Loucy (cell line): ENCODE data around the gene IER5.
A peak's percentile ranks its signal among the peaks of the same experiment; 100 is the strongest.

Experiments
- H2AFZ ChIP-seq: fragments of 200-600 bp; sonication (generic); 2 replicates; pipeline ENCODE4 v1.6.0; 2016; ENCODE audit warnings: antibody characterized with exemption, mild to moderate bottlenecking, low read length, moderate library complexity
- H3F3A ChIP-seq: fragments of 200-600 bp; 2 replicates; pipeline ENCODE4 v1.6.0; 2016; ENCODE audit warnings: antibody characterized with exemption, low read depth, mild to moderate bottlenecking
- H3K27me3 ChIP-seq: fragments of 200-600 bp; sonication (generic); 2 replicates; pipeline ENCODE4 v1.6.1; 2014; ENCODE audit warnings: low read length, mild to moderate bottlenecking; ENCODE audit not compliant: insufficient read depth, poor library complexity, severe bottlenecking
- H3K36me3 ChIP-seq: fragments of 200-600 bp; sonication (generic); 2 replicates; pipeline ENCODE4 v1.6.1; 2016; ENCODE audit warnings: low read length; ENCODE audit not compliant: insufficient read depth
- H3K4me1 ChIP-seq: fragments of 200-600 bp; sonication (generic); 2 replicates; pipeline ENCODE4 v1.5.1; 2014; ENCODE audit warnings: low read length, mild to moderate bottlenecking; ENCODE audit not compliant: insufficient read depth, poor library complexity, severe bottlenecking
- H3K4me2 ChIP-seq: fragments of 200-600 bp; sonication (generic); 2 replicates; pipeline ENCODE4 v1.6.0; 2014; ENCODE audit warnings: antibody characterized with exemption, low read length, low read depth, mild to moderate bottlenecking; ENCODE audit not compliant: poor library complexity, severe bottlenecking
- H3K4me3 ChIP-seq: fragments of 200-600 bp; sonication (generic); 2 replicates; pipeline ENCODE4 v1.5.1; 2014; ENCODE audit warnings: low read length, mild to moderate bottlenecking, mixed read lengths; ENCODE audit not compliant: poor library complexity, severe bottlenecking
- H3K79me2 ChIP-seq: fragments of 200-600 bp; sonication (generic); 2 replicates; pipeline ENCODE4 v1.6.1; 2014; ENCODE audit warnings: low read length; ENCODE audit not compliant: insufficient read depth
- H3K9ac ChIP-seq: fragments of 200-600 bp; sonication (generic); 2 replicates; pipeline ENCODE4 v1.6.0; 2014; ENCODE audit warnings: mild to moderate bottlenecking, low read depth, low read length, moderate library complexity; ENCODE audit not compliant: poor library complexity, severe bottlenecking
- H3K9me2 ChIP-seq: fragments of 200-600 bp; sonication (generic); replicated peaks from 2 replicates; pipeline ENCODE4 v1.6.1; 2016; ENCODE audit warnings: low read depth, low read length, mixed read lengths
- H3K9me3 ChIP-seq: fragments of 200-600 bp; sonication (generic); 2 replicates; pipeline ENCODE4 v1.6.1; 2014; ENCODE audit warnings: mild to moderate bottlenecking, antibody characterized with exemption, low read length, low read depth; ENCODE audit not compliant: insufficient read depth
- H4K20me1 ChIP-seq: fragments of 200-600 bp; sonication (generic); 2 replicates; pipeline ENCODE4 v1.6.0; 2014; ENCODE audit warnings: antibody characterized with exemption, low read length, mild to moderate bottlenecking; ENCODE audit not compliant: insufficient read depth, poor library complexity, severe bottlenecking
- CTCF ChIP-seq: fragments of 200-600 bp; sonication (generic); conservative IDR thresholded peaks from 2 replicates; pipeline ENCODE4 v1.5.1; 2014; ENCODE audit warnings: mild to moderate bottlenecking, antibody characterized with exemption, low read length
- EZH2phosphoT487 ChIP-seq: fragments of 200-600 bp; IDR thresholded peaks from 2 replicates; pipeline ENCODE4 v1.6.1; 2018; ENCODE audit warnings: antibody characterized with exemption, mild to moderate bottlenecking, moderate library complexity, borderline replicate concordance

IER5 gene

GRCh38 chr1:181126289-181126688, 37.8 kb downstream of the IER5 start:
- TF ChIP-seq CTCF (no peak), EZH2phosphoT487 (no peak)
- peaks cover 34% of the 10 kb centered on the region for H3K4me1 ChIP-seq

GRCh38 chr1:181126871-181127587, 38.5 kb downstream of the IER5 start:
- no peaks in the 10 kb centered on the region for H3K9me2 ChIP-seq
- no peak overlapping the region for H3K4me3 ChIP-seq
- TF ChIP-seq CTCF (no peak), EZH2phosphoT487 (no peak)
- no peak overlapping the region for H2AFZ ChIP-seq
- no peaks in the 10 kb centered on the region for H3K27me3 ChIP-seq
- no peaks in the 10 kb centered on the region for H4K20me1 ChIP-seq
- no peaks in the 10 kb centered on the region for H3K79me2 ChIP-seq
- H3K4me1 ChIP-seq = peaks cover 35% of the 10 kb centered on the region
- no peaks in the 10 kb centered on the region for H3K9me3 ChIP-seq
- no peak overlapping the region for H3K9ac ChIP-seq
- H3F3A ChIP-seq = no peaks in the 10 kb centered on the region
- H3K4me2 ChIP-seq = no peak overlapping the region
- H3K36me3 ChIP-seq = no peaks in the 10 kb centered on the region

More at GRCh38 chr1:181126289-181126688, 37.8 kb downstream of the IER5 start:
- Histone ChIP-seq H2AFZ (no peak overlapping the region), H3K79me2 (no peaks in the 10 kb centered on the region), H3K4me3 (no peak overlapping the region), H3K4me2 (no peak overlapping the region), H3K27me3 (no peaks in the 10 kb centered on the region), H3K9me3 (no peaks in the 10 kb centered on the region), H3K9ac (no peak overlapping the region), H3K9me2 (no peaks in the 10 kb centered on the region), H3F3A (no peaks in the 10 kb centered on the region), H3K36me3 (no peaks in the 10 kb centered on the region), H4K20me1 (no peaks in the 10 kb centered on the region)

GRCh38 chr1:181127898-181128453, 39.5 kb downstream of the IER5 start:
- 0 out of 2 replicates have a peak overlapping the region, but pooled peaks have one; percentile 21 for H2AFZ ChIP-seq
- H3K36me3 ChIP-seq = no peaks in the 10 kb centered on the region
- H3K9me3 ChIP-seq = no peaks in the 10 kb centered on the region
- no peaks in the 10 kb centered on the region for H3K79me2 ChIP-seq
- H3K9me2 ChIP-seq = no peaks in the 10 kb centered on the region
- no peaks in the 10 kb centered on the region for H3F3A ChIP-seq
- peak overlapping the region; percentile 57 for H3K9ac ChIP-seq
- H3K4me3 ChIP-seq = no peak overlapping the region
- H3K27me3 ChIP-seq = no peaks in the 10 kb centered on the region
- peaks cover 35% of the 10 kb centered on the region for H3K4me1 ChIP-seq
- H3K4me2 ChIP-seq = peak overlapping the region; percentile 53
- H4K20me1 ChIP-seq = no peaks in the 10 kb centered on the region
- TF ChIP-seq EZH2phosphoT487 = no peak
- TF ChIP-seq CTCF = no peak
